Smooth muscle cell (in vitro differentiated cells): ENCODE results near the gene ABR. TPM values are rescaled to one million over a fixed set of nuclear protein-coding genes. Genes with fewer than 3 reads are reported as not detected.

ENCODE experiments used
- DNase-seq: peaks from one replicate; lab custom pipeline; 2025; ENCODE audit not compliant: unreplicated experiment; lab: John Stamatoyannopoulos, UW
- H2AFZ ChIP-seq: fragments of 200-600 bp; sonication (generic); 2 replicates; pipeline ENCODE4 v1.6.0; 2016; ENCODE audit warnings: antibody characterized with exemption, low read depth, mild to moderate bottlenecking
- H3F3A ChIP-seq: fragments of 200-600 bp; sonication (generic); 2 replicates; pipeline ENCODE4 v1.6.0; 2017; ENCODE audit warnings: antibody characterized with exemption, low read depth
- H3K27ac ChIP-seq: fragments of 200-600 bp; sonication (generic); 2 replicates; pipeline ENCODE4 v1.5.1; 2016; ENCODE audit warnings: low read depth, mild to moderate bottlenecking
- H3K27me3 ChIP-seq: fragments of 200-600 bp; sonication (generic); 2 replicates; pipeline ENCODE4 v1.6.1; 2016; ENCODE audit warnings: low read depth, mild to moderate bottlenecking
- H3K36me3 ChIP-seq: fragments of 200-600 bp; sonication (generic); 2 replicates; pipeline ENCODE4 v1.5.1; 2016; ENCODE audit warnings: low read depth
- H3K4me1 ChIP-seq: fragments of 200-600 bp; sonication (generic); 2 replicates; pipeline ENCODE4 v1.5.1; 2016; ENCODE audit warnings: low read depth
- H3K4me2 ChIP-seq: fragments of 200-600 bp; sonication (generic); 2 replicates; pipeline ENCODE4 v1.6.0; 2016; ENCODE audit warnings: mild to moderate bottlenecking
- H3K4me3 ChIP-seq: fragments of 200-600 bp; sonication (generic); 2 replicates; pipeline ENCODE4 v1.5.1; 2016; ENCODE audit warnings: mild to moderate bottlenecking
- H3K79me2 ChIP-seq: fragments of 200-600 bp; sonication (generic); 2 replicates; pipeline ENCODE4 v1.6.0; 2016; ENCODE audit warnings: low read depth, mild to moderate bottlenecking
- H3K9ac ChIP-seq: fragments of 200-600 bp; sonication (generic); 2 replicates; pipeline ENCODE4 v1.6.0; 2016; ENCODE audit warnings: low read depth
- H3K9me3 ChIP-seq: fragments of 200-600 bp; sonication (generic); replicated peaks from 2 replicates; pipeline ENCODE4 v1.5.1; 2016; ENCODE audit warnings: low read depth
- H4K20me1 ChIP-seq: fragments of 200-600 bp; sonication (generic); 2 replicates; pipeline ENCODE4 v1.6.0; 2016; ENCODE audit warnings: low read depth
- CTCF ChIP-seq: fragments of 200-600 bp; sonication (generic); IDR thresholded peaks from 2 replicates; pipeline ENCODE4 v1.5.1; 2017; ENCODE audit warnings: borderline replicate concordance, mild to moderate bottlenecking, antibody characterized with exemption; ENCODE audit not compliant: insufficient read depth, poor library complexity, severe bottlenecking
- WGBS: methylation state at CpG from one replicate; pipeline ENCODE4 v1.1.7; 2016; ENCODE audit warnings: low lambda C conversion rate; 5-methylcytosine and 5-hydroxymethylcytosine counted together
- polyA plus RNA-seq: library from polyadenylated mRNA; unstranded; fragments of >200 nt; fragmentation: Nextera tagmentation; extraction: Ambion mirVana; gene quantifications from 2 replicates; pipeline ENCODE4 v1.2.1, GENCODE V29; 2016
- total RNA-seq: library from RNA; depleted of rRNA; stranded (reverse); fragments of >200 nt; gene quantifications from 2 replicates; pipeline ENCODE4 v1.2.3, GENCODE V29; 2014

The ABR gene
- total and polyA plus RNA-seq, 2 experiments from 2014 or later = 16.1 to 29.1 TPM

- no peak for TF ChIP-seq CTCF
Measured at GRCh38 chr17:1182811-1183170, 3.0 kb upstream of the ABR start.

DNA sequence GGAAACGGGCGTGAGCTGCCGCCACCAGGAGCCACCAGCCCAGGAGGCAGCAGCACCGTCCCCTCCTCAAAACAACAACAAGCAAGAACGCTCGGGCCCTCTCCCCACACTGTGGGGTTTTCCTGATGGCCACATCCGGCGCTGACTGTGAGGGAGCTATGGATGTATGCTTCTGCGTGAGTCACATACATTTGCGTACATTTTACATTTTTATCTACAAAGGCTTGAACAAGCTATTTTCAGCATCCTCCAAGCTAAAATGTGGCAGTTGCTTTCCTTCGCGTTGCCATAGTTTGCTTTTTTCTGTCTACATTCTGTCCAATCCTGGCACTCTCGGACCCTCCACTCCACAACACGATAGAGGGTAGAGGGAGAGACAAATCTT lies 2.0 kb upstream of the ABR start:
- peak overlapping the region; percentile 66 for H3K9ac ChIP-seq
- H3K4me2 ChIP-seq = peak overlapping the region; percentile 59
- H2AFZ ChIP-seq = peak overlapping the region; percentile 43
- no peaks in the 10 kb centered on the region for H3K36me3 ChIP-seq
- peaks cover 13% of the 10 kb centered on the region for H3K4me1 ChIP-seq
- no peak for TF ChIP-seq CTCF
- 38% methylated on average over 14 of the region's 14 CpGs for WGBS
- DNase-seq = peak; percentile 31
- no peak overlapping the region for H3K4me3 ChIP-seq
- peak overlapping the region; percentile 89 for H3K27ac ChIP-seq
- H4K20me1 ChIP-seq = peaks cover 20% of the 10 kb centered on the region
- peaks cover 8% of the 10 kb centered on the region for H3F3A ChIP-seq
- no peaks in the 10 kb centered on the region for H3K79me2 ChIP-seq
- H3K9me3 ChIP-seq = no peaks in the 10 kb centered on the region
- H3K27me3 ChIP-seq = no peaks in the 10 kb centered on the region

More at GRCh38 chr17:1182811-1183170, 3.0 kb upstream of the ABR start:
- H3K79me2 ChIP-seq = no peaks in the 10 kb centered on the region
- peaks cover 16% of the 10 kb centered on the region for H3K4me1 ChIP-seq
- peaks cover 10% of the 10 kb centered on the region for H4K20me1 ChIP-seq
- no peak overlapping the region for H2AFZ ChIP-seq
- no peaks in the 10 kb centered on the region for H3K36me3 ChIP-seq
- no peak overlapping the region for H3K9ac ChIP-seq
- peaks cover 8% of the 10 kb centered on the region for H3F3A ChIP-seq
- no peak overlapping the region for H3K4me3 ChIP-seq
- no peaks in the 10 kb centered on the region for H3K9me3 ChIP-seq
- no peaks in the 10 kb centered on the region for H3K27me3 ChIP-seq
- H3K4me2 ChIP-seq = no peak overlapping the region
- DNase-seq = no peak
- H3K27ac ChIP-seq = no peak overlapping the region
- 73% methylated on average over 11 of the region's 11 CpGs for WGBS

GRCh38 chr17:1180958-1181752 lies 1.4 kb upstream of the ABR start:
- peak overlapping the region; percentile 89 for H3K27ac ChIP-seq
- peak overlapping the region; percentile 43 for H2AFZ ChIP-seq
- no peaks in the 10 kb centered on the region for H3K36me3 ChIP-seq
- H3K27me3 ChIP-seq = no peaks in the 10 kb centered on the region
- no peaks in the 10 kb centered on the region for H3K9me3 ChIP-seq
- DNase-seq = no peak
- WGBS = 52% methylated on average over 21 of the region's 23 CpGs
- H3K9ac ChIP-seq = peak overlapping the region; percentile 66
- no peak for TF ChIP-seq CTCF
- peak overlapping the region; percentile 59 for H3K4me2 ChIP-seq
- H4K20me1 ChIP-seq = peaks cover 26% of the 10 kb centered on the region
- no peak overlapping the region for H3K4me3 ChIP-seq
- no peaks in the 10 kb centered on the region for H3K79me2 ChIP-seq
- H3K4me1 ChIP-seq = peaks cover 8% of the 10 kb centered on the region
- peaks cover 8% of the 10 kb centered on the region for H3F3A ChIP-seq
